GM12864 (cell line): Measurements from ENCODE around the gene CD82.
A peak's percentile ranks its signal among the peaks of the same experiment; 100 is the strongest.

ENCODE experiments used
- DNase-seq: peaks from one replicate; pipeline ENCODE4 v3.0.0-alpha.2; 2011; ENCODE audit warnings: low read depth
- H3K4me3 ChIP-seq: 2 replicates; pipeline ENCODE4 v1.5.1; 2011; ENCODE audit warnings: mild to moderate bottlenecking, low read depth, low read length, control low read depth
- TF ChIP-seq, protein P1 (sequence below): IDR thresholded peaks from 2 replicates; pipeline ENCODE4 v1.5.1; 2011; ENCODE audit warnings: low read depth, mild to moderate bottlenecking, moderate library complexity, low read length, control low read depth, inconsistent platforms; ENCODE audit errors: missing control alignments

Gene CD82

GRCh38 chr11:44621140-44621681 is 55.7 kb downstream of the CD82 start:
- H3K4me3 ChIP-seq: no peak overlapping the region
- TF ChIP-seq, protein P1, sequence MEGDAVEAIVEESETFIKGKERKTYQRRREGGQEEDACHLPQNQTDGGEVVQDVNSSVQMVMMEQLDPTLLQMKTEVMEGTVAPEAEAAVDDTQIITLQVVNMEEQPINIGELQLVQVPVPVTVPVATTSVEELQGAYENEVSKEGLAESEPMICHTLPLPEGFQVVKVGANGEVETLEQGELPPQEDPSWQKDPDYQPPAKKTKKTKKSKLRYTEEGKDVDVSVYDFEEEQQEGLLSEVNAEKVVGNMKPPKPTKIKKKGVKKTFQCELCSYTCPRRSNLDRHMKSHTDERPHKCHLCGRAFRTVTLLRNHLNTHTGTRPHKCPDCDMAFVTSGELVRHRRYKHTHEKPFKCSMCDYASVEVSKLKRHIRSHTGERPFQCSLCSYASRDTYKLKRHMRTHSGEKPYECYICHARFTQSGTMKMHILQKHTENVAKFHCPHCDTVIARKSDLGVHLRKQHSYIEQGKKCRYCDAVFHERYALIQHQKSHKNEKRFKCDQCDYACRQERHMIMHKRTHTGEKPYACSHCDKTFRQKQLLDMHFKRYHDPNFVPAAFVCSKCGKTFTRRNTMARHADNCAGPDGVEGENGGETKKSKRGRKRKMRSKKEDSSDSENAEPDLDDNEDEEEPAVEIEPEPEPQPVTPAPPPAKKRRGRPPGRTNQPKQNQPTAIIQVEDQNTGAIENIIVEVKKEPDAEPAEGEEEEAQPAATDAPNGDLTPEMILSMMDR: peak; percentile 95
- no peak for DNase-seq

DNA sequence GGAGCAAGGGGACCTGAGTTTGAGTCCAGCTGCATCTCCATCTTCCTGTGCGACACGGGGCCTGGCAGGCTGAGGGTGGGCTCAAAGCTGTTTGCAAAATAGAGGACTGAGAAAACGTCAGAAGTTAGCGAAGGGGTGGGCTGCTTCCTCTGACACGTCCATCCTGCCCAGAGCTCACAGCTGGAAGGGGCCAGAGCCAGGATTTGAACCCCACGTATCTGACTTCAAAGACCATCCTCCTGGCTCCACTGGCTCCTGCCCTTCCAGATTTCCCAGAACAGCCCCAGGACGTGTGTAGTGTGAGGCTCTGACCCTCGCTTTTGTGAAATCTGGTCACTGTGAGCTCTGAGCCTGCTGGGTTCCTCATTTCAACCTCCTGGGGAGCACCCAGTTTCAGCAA is 56.3 kb downstream of the CD82 start:
- no peak overlapping the region for H3K4me3 ChIP-seq
- no peak for DNase-seq
- TF ChIP-seq, protein P1: no peak

DNA sequence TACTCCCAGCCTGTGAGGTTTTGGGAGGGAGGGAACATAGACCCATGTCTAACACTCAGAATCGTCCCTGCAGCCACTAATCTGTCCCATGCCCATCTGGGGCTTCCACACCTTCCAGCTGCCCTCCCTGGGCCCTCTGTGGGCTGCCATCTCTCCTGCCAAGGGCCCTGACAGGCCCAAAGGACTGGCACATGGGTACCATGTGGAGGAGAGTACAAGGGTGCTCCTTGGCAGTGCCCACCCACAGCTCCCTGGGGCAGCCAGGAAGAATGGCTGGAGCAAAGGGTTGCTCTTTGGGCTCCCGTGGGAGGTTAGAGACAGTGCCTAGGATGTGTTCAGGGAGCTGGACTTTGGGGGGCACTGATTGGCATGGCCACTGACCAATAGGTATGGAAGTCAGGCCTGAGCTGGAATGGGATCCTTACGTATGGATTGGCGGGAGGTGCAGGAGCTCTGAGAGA is 56.8 kb downstream of the CD82 start:
- DNase-seq: no peak
- TF ChIP-seq, protein P1: no peak
- no peak overlapping the region for H3K4me3 ChIP-seq

DNA sequence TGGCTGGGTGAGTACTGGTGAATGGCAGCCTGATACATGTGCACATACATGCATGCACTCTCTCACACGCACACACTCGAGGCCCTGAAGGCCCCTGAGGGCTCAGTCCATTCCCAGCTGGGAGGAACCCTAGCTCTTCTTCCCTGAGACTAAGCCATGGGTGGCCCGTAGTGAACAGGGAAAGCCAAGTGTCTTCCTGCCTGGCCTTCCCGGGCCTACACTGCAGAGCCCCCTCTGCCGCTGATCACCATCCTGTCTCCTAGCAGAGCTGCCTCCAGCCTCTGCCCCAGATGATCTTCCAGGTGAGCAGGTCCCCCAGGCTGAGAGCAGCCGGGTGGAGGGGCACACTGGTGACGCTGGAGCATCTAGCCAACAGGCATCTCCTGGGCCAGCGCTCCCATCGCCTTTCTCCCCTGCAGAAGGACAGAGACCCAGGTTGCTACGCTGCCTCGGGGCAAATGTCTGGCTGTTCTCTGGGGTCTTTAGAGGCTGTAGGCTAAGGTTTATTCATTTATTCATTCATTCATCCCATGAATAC is 57.3 kb downstream of the CD82 start:
- DNase-seq: no peak
- no peak overlapping the region for H3K4me3 ChIP-seq
- TF ChIP-seq, protein P1: no peak

GRCh38 chr11:44623341-44623730 is 57.9 kb downstream of the CD82 start:
- no peak overlapping the region for H3K4me3 ChIP-seq
- DNase-seq: no peak
- TF ChIP-seq, protein P1: no peak

DNA sequence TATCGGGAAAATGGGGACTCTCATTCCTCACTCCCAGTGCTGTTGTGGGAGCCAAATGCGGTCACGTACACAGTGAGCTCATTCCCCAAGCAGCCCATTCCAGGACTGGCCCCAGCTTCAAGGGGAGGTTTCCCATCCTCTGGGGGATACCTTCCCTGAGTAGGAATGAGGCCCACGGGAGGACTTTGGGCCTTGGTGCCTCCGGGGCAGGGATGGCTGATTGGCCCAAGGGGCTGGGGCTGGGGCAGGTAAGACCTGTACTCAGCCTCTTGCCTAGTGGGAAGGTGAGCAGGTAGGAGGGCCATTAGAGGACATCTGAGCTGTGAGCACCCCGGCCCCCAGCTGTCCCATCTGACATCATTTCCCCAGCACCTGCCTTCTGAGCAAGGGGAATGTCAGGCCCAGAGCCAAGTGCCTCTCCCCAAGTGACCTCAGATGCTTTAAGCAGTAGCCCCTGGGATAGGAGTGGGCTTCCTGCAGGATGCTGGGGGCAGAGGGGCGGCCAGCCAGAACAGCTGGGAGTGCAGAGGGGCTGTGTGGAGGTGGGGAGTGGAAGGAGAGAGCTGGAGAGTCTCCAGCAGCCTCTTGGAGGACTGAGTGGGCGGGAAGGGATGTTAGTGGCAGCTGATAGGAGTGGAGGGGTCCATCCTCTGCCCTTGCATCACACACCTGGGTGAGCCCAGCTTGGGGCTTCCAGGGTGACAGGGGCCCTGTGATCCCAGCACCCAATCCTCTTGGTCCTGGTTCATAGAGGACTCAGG is 58.4 kb downstream of the CD82 start:
- DNase-seq: no peak

More for the DNA sequence above, 58.4 kb downstream of the CD82 start:
- H3K4me3 ChIP-seq: no peak overlapping the region
- TF ChIP-seq, protein P1: no peak
